HG03521 (cell line): ENCODE measurements around the gene ARHGEF25.
"Not testable (repeated sequence)": the region's sequence is repeated elsewhere in the genome, so short reads cannot be mapped to it uniquely, and the experiment has no call there.

ENCODE experiments used
- ATAC-seq: cut with Tn5 transposase; IDR thresholded peaks from one replicate; pipeline ENCODE4 v1.9.1; 2021; ENCODE audit warnings: mild to moderate bottlenecking, moderate library complexity; ENCODE audit not compliant: unreplicated experiment

The ARHGEF25 gene

GRCh38 chr12:57611108-57611826, at the start of gene ARHGEF25:
ARHGEF25 (plus strand) TSS chr12:57611435; CDS start chr12:57611895, 460 bp downstream.
- ATAC-seq, result no peak

- no peak for ATAC-seq
Observed at GRCh38 chr12:57563358-57563757, 47.9 kb upstream of the ARHGEF25 start.

GRCh38 chr12:57564178-57564740, 47.0 kb upstream of the ARHGEF25 start:
- ATAC-seq, result no peak

GRCh38 chr12:57568838-57569237, 42.4 kb upstream of the ARHGEF25 start:
- ATAC-seq, result no peak

GRCh38 chr12:57569858-57570257, 41.4 kb upstream of the ARHGEF25 start:
- no peak for ATAC-seq

- ATAC-seq, result not testable (repeated sequence)
Observed at GRCh38 chr12:57570438-57570837, 40.8 kb upstream of the ARHGEF25 start.

GRCh38 chr12:57571926-57572762, 39.1 kb upstream of the ARHGEF25 start:
- ATAC-seq, result no peak

GRCh38 chr12:57574795-57575194, 36.4 kb upstream of the ARHGEF25 start:
- ATAC-seq, result no peak

GRCh38 chr12:57575771-57576612, 35.2 kb upstream of the ARHGEF25 start:
- ATAC-seq, result no peak

GRCh38 chr12:57576613-57577160, 34.5 kb upstream of the ARHGEF25 start:
- no peak for ATAC-seq

- no peak for ATAC-seq
Observed at GRCh38 chr12:57577981-57578758, 33.1 kb upstream of the ARHGEF25 start.

GRCh38 chr12:57579011-57579410, 32.2 kb upstream of the ARHGEF25 start:
- no peak for ATAC-seq

GRCh38 chr12:57579677-57580465, 31.4 kb upstream of the ARHGEF25 start:
- no peak for ATAC-seq

GRCh38 chr12:57580466-57580795, 30.8 kb upstream of the ARHGEF25 start:
- ATAC-seq, result no peak

GRCh38 chr12:57581802-57582201, 29.4 kb upstream of the ARHGEF25 start:
- no peak for ATAC-seq

GRCh38 chr12:57582440-57582839, 28.8 kb upstream of the ARHGEF25 start:
- no peak for ATAC-seq

GRCh38 chr12:57583008-57583831, 28.0 kb upstream of the ARHGEF25 start:
- ATAC-seq, result peak; percentile 94

- ATAC-seq, result no peak
Observed at GRCh38 chr12:57584050-57584449, 27.2 kb upstream of the ARHGEF25 start.
